ENCODE measurements around the gene RPS2. TPM values are rescaled to one million over a fixed set of nuclear protein-coding genes. Genes with fewer than 3 reads are reported as not detected.

Gene RPS2
- polyA plus RNA-seq, 4 donors, result 1,831 to 2,075 (median 1,960) TPM

DNA sequence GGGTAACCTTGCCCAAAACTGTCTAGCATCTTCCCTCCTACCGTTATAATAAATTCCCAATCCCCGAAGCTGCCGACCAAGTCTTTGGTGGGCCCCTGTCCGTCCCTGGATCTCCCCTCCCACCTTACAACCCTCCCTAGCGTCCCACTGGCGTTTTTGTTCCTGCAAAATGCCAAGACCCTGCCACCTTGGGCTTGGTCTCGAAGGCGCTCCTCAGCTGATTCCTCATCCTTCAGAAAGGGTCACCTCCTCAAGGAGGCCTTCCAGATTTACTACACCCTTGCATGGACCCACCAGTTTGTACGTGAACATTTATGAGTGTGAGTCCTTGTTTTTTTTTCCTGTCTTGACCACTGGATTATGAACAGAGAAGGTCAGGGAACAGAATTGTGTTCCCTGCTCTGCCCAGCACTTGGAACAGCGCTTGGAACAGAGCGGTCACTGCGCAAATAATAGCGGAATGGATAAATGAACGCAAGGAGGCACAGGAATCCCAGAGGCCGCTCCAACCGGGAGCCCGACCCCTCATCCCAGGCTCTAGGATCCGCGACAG lies 18.4 kb upstream of the RPS2 start:
- DNase-seq (ENCODE audit: low read depth in 4 of 4, low spot score in 3 of 4), result no peak

DNA sequence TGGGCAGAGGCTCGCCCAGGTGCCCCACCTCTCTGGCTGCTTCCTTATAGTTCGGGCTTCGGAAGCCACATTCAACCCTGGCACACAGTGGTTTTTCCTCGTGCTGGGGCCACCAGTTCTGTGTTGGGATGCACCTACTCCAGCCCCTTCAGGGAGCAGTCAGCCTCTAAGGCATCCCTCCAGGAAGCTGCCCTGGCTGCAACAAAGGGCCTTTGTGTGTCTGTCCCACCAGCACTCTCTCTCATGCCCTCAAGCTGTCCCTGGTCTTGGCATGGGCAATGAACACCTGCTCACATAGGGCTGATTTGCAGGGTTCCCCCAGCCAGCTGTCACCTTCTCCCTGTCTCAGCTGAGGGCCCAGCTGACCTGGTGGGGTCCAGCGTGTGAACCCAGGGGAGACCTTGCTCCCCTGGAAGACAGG lies 17.4 kb upstream of the RPS2 start:
- DNase-seq (ENCODE audit: low read depth in 4 of 4, low spot score in 3 of 4), result no peak

DNA sequence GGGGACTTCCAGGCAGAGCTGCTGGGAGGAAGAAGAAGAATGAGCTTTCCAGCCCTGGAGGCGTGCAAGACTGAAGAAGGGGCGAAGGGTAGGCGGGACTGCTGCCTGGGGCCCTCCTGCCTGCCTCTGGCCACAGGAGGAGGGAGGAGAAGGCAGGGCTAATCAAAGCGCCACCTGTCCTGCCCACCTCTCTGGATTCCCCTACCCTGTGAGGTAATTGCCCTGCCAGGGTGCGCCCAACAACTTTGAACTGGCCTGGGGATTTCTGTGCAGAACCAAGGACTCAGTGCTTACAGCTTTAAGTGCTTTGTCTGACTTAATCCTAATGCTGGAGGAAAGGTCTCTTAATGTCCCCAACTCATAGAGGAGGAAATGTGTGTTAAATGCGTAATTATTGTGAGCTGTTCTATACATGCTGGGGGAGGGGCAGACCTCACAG lies 16.8 kb upstream of the RPS2 start, which contains the start of gene NOXO1:
TSS of gene NOXO1 (minus strand) at position 72 of the 439 bp plus-strand sequence. CDS start 290 bp downstream, outside the sequence.
- DNase-seq (ENCODE audit: low read depth in 4 of 4, low spot score in 3 of 4), result no peak

DNA sequence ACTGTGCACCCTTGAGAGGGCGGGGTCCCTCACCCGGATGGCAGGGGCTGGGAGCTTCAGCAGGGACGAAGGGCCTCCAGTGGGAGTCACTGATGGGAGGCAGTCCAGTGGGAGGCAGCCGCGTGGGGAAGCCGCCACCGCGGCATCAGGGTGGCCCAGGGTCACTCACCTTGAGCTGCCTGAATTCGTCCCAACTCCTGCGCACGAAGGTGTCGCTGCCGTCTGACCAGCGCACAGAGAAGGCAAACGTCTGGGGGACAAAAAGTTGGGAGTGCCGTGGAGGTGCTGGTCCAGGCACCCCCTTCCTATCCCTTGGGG lies 16.1 kb upstream of the RPS2 start:
- DNase-seq (ENCODE audit: low read depth in 4 of 4, low spot score in 3 of 4), result no peak

DNA sequence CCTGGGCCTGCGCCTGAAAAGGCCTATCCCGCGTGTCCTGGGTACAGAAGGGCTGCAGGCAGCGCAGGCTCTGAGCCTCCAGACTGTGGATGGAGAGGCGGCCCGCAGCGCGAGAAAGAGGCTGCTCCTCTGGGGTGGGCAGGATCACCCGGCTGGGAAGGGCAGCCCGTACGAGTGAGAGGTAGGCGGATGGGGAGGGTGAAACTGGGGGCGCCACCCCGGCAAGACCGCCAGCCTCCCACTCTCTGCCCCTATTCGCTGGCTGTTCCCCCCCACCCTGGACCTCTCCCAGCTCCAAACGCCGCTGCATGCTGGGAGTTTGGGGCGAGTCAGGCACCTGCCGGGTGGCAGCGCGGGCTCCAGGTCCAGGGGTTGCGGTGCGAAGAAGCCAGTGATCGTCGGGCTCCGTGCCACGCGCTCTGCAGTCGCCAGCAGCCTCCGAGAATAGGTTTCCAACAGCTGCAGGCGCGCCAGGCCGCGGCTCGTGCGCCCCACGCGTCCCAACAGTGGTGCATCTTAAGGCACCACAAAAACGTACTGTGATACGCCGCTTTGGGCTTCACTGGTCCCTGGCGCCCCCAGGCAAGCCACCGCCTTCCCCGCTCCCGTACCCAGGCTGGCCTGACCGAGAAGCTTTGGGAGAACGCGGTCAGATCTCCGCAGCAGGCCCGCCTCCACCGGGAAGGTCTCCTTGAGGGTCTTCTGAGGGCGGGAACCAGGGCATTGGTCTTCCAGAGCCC lies 15.6 kb upstream of the RPS2 start:
- no peak for DNase-seq (ENCODE audit: low read depth in 4 of 4, low spot score in 3 of 4)

DNA sequence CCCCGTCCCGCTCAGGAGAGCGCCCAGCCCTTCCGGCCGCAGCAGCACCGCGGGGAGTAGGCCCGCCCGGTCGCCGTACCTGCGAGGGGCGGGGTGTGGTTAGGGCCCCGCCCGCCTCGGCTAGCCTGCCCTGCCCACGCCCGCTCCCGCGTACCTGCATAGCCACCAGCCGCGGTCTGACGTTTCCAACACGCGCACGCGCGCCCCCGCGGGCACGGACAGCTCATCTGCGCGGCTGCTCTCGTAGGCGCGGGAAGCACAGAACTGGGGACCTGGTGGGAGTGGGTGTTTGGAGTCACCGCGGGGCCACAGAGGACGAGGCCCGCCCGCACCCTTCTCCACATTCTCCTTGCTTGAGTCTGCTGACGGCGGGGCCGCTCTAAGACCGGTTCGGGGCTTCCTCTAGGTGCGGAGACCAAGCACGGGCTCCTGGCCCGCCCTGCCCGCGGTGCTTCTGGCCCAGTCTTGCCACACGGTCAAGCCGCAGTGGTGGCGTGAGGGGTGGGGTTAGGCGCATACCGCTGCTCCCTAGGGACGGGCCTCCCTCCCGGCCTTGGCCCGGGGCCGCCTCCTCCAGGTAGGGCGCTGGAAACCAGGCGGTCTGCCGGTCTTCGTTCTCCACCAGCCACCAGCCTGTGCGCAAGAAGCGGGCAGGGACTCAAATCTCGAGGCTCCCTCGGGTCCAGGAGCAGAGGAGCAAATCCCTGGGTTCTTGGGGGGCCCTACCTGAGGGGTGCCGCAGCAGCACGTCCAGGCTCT lies 14.8 kb upstream of the RPS2 start:
- DNase-seq (ENCODE audit: low read depth in 4 of 4, low spot score in 3 of 4), result no peak

DNA sequence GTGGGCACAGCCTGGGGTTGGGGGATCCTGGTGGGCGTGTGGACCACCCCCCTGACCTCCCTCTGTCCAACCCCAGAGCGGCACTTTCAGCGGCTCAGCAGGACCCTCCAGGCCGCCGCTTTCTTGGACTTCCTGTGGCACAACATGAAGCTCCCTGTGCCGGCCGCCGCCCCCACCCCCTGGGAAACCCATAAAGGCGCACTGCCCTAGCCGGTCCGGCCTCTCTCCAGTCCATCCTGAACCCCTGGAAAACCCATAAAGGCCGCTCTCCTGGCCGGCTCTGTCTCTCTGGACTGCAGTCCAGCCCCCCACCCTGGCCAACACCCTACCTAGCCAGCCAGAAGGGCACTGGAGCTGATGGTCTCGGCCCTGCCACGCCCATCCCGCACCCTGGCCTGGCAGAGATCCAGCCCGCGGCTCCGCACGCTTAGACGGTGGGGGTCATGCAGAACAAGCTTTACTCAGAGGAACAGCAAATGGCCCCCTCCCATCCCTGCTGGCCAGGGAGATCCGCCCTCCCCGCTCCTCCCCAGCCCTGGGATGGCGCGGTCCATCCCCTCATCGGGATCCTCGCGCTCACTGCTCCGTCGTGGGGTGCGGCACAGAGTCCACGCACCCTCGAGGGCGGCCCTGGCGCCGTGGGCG lies 14.0 kb upstream of the RPS2 start:
- DNase-seq (ENCODE audit: low read depth in 4 of 4, low spot score in 3 of 4), result no peak

DNA sequence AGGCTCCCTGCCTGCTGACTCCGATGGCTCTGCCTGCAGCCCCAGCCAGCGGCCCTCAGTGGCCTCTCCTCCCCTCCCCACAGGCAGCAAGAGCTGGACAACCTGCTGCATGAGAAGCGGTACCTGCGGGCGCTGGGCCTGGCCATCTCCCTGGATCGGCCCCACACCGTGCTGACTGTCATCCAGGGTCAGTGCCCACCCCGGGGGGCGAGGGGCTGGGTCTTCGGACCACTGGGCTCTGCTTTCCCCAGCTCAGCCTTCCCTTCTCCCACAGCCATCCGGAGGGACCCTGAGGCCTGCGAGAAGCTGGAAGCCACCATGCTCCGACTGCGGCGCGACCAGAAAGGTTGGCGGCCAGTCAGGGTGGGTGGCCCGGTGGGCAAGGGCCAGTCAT lies 13.2 kb upstream of the RPS2 start:
- DNase-seq (ENCODE audit: low read depth in 4 of 4, low spot score in 3 of 4), result no peak

DNA sequence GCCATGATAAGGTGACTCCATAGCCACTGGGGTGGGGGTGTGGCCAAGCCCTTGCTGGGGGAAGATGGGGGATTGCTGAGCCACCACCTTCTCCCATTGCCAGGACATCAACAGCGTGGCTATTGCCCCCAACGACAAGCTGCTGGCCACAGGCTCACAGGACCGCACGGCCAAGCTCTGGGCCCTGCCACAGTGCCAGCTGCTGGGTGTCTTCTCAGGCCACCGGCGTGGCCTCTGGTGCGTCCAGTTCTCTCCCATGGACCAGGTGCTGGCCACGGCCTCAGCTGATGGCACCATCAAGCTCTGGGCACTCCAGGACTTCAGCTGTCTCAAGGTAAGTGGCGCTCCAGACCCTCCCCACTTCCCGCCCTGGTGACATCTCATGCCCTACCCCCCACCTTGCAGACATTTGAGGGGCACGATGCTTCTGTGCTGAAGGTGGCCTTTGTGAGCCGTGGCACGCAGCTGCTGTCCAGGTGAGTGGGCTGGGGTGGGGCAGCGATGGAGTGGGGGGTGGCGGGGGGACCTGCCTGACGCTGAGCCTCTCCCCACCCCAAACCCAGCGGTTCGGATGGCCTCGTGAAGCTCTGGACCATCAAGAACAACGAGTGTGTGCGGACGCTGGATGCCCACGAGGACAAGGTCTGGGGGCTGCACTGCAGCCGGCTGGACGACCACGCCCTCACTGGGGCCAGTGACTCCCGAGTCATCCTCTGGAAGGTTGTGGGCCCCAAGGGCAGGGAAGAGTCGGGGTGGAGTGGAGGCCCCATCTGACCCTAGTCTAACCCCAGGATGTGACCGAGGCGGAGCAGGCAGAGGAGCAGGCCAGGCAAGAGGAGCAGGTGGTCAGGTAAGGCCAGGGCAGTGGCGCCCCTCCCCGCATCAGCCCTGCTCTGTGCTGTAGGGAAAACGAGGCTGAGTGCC lies 12.6 kb upstream of the RPS2 start:
- no peak for DNase-seq (ENCODE audit: low read depth in 4 of 4, low spot score in 3 of 4)

DNA sequence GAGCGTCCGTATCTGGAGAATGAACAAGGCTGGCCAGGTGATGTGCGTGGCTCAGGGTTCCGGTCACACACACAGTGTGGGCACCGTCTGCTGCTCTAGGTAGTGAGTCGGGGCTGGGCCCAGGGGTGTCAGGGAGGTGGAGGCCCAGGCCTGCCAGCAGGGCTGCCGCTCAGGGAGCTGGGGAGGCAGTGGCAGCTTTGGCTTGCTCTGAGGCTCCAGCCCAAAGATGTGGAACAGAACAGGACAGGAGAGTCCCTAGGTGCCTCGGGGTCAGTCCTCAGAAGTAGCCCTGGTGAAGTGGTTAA lies 11.5 kb upstream of the RPS2 start:
- DNase-seq (ENCODE audit: low read depth in 4 of 4, low spot score in 3 of 4), result no peak

DNA sequence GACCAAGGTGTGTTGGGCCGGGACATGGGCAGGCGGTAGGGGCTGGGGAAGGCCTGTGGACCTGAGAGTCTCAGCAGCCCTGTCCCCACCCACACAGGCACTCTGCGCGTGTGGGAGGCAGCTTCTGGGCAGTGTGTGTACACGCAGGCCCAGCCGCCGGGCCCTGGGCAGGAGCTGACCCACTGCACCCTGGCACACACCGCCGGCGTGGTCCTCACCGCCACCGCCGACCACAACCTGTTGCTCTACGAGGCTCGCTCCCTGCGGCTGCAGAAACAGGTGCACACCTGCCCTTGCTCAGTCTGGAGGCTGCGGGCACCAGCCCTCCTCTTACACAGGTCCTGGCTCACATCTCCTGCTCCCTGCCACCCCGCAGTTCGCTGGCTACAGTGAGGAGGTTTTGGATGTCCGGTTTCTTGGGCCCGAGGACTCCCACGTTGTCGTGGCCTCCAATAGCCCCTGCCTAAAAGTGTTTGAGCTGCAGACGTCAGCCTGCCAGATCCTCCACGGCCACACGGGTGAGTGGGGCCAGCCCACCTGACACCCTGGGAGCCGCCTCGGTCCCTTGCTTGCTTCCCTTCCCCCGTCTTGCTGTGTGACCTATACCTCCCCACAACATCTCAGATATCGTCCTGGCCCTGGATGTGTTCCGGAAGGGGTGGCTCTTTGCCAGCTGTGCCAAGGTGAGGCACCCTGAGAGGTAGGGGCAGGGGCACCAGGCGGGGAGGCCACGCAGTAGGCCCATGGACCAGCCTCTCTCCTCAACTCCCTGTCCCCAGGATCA lies 11.0 kb upstream of the RPS2 start:
- no peak for DNase-seq (ENCODE audit: low read depth in 4 of 4, low spot score in 3 of 4)

DNA sequence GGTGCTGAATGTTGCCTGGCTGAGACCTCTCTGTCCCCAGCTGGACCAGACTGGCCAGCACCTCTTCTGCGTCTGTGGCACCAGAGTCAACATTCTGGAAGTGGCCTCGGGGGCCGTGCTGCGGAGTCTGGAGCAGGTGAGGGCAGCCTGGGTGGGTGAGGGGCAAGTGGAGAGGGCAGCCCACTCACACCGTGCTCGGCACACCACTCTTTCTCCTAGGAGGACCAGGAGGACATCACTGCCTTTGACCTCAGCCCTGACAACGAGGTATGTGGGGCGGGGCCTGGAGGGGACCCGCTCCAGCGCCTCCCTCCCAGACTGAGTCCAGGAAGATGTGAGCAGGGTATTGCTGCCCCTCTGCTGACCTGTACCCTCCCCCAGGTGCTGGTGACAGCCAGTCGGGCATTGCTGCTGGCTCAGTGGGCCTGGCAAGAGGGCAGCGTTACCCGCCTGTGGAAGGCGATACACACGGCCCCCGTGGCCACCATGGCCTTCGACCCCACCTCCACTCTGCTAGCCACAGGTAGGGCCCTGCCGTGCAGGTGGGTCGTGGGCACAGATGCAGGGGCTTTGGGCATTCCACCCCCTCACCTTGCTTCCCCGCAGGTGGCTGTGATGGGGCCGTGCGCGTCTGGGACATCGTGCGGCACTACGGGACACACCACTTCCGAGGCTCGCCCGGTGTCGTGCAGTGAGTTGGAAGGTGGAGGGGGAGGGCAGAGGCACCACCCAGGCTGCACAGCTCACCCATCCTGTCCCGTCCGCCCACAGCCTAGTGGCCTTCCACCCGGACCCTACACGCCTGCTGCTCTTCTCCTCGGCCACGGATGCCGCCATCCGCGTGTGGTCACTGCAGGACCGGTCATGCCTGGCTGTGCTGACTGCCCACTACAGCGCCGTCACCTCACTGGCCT lies 9.8 kb upstream of the RPS2 start:
- no peak for DNase-seq (ENCODE audit: low read depth in 4 of 4, low spot score in 3 of 4)

DNA sequence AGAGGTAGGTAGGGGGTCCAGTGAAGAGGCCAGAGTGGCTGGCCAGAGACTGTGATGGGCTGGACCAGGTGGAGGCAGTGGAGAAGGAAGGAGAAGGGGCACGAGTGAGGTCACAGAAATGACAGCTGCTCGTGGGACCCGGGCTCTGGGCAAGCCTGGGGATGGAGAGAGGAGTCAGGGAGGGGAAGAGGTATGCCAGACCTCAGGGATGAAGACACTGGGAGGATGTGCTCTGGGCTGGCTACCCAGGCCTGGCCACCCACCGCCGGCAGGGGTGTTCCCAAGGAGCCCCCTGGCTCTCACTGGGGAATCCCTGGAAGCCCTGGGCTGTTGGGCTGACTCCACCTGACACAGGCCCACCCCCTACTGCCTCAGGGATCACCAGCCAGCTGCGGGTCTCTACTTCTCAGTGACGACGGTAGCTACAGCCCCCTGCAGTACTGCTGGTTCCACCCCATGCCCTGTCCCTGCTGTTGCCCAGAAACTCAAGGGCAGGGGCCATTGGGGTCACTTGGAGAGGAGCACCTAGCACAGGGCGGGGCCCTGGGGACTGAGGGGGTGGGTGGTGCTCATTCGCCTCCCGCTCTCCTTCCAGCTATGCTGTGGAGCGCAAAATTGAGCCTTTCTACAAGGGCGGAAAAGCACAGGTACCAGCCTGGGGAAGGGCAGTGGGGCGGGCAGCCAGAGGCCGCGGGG lies 9.0 kb upstream of the RPS2 start:
- no peak for DNase-seq (ENCODE audit: low read depth in 4 of 4, low spot score in 3 of 4)

DNA sequence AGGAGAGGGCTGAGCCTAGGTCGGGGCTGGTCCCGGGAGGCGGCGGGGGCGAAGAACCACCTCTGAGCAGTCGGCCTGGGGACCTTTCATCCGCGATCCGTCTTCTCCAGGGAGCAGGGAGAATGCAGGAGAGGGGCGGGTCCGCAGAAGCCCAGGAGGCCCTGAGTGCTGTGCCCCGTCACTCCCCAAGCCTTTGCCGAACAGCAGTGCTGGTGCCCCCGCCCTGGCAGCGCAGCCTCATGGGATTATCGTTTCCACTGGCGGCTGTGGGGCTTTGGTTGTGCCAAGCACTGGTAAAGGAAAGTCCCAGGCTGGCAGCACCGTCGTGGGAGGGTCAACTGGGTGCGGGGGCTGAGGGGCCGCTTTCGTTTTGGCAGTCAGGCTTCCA lies 7.9 kb upstream of the RPS2 start:
- DNase-seq (ENCODE audit: low read depth in 4 of 4, low spot score in 3 of 4), result no peak

DNA sequence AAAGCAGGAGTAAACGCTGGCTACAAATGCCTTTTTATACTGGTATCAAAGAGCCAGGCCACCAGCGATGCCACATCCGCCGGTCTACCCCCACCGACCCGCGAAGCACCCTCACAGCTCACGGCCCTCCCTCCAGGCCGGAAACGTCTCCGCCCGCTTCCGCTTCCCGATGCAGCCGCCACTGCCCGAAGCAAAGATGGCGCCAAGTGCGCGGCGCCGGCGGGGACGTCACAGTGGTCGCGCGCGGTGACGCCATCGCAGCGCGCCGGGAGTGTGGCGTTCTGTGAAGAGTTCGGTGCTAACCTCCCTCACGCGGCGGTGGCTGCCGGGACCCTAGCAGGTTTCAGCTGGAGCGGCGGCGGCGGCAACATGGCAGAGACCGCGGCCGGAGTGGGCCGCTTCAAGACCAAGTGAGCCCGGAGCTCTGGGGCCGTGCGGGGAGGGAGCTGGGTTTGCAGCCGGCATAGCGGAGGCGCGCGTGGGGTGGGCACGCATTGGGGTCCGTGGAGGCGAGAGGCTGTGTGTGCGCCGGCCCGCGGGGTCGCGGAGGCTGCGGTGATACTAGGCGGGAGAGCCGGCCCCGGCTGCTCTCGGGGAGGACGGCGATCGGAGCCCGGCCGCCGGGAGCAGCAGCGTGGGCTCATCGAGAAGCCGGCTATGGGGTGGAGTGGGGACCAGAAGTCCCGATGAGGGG lies 7.3 kb upstream of the RPS2 start, which contains the start of gene TBL3:
TSS of gene TBL3 (plus strand) at position 258 of the 694 bp plus-strand sequence. CDS start at position 370, 112 bp downstream.
- DNase-seq (ENCODE audit: low read depth in 4 of 4, low spot score in 3 of 4), result peak; percentile 81 to 89 (median 84)

DNA sequence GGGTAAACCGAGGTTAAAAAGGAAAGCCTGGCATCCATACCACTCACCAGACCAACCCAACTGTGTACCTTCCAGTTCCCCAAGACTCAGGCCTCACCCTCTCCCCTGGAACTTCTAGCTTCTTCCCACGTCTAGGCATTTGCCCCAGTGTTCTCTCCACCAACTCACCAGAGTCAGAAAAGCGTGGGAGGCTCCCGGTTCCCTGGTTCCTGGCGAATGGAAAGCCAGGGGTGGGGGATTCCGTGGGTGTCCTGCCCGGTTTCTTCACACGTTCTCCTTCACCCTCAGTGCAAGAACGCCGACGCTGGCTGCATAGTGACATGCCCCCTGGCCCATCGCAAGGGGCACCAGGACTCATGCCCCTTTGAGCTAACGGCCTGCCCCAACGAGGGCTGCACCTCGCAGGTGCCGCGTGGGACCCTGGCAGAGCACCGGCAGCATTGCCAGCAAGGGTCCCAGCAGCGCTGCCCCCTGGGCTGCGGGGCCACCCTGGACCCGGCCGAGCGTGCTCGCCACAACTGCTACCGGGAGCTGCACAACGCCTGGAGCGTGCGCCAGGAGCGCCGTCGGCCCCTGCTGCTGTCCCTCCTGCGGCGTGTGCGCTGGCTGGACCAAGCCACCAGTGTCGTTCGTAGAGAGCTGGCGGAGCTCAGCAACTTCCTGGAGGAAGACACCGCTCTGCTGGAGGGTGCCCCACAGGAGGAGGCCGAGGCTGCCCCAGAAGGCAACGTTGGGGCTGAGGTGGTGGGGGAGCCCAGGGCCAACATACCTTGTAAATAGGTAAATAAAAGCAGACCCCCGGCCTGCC lies 3.7 kb upstream of the RPS2 start:
- DNase-seq (ENCODE audit: low read depth in 4 of 4, low spot score in 3 of 4), result no peak

DNA sequence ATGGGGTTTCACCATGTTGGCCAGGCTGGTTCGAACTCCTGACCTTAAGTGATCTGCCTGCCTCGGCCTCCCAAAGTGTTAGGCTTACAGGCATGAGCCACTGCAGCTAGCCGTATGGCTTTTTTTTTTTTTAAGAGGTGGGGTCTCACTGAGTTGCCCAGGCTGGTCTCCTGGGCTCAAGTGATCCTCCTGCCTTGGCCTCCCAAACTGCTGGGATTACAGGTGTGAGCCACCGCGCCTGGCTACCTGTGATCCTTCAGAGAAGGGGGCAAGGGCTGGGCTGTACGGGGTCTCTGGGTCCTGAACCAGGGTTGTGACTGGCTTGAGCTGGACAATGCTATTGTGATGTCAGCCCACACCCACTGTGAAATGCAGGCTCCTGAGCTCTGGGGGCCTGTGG lies 1.8 kb upstream of the RPS2 start, which contains the start of gene RNF151:
TSS of gene RNF151 (plus strand) at position 397 of the 400 bp plus-strand sequence. CDS start 26 bp downstream, outside the sequence.
- DNase-seq (ENCODE audit: low read depth in 4 of 4, low spot score in 3 of 4), result no peak
